ENCODE data around the gene TMEM131. TPM values are rescaled to one million over a fixed set of nuclear protein-coding genes. Genes with fewer than 3 reads are reported as not detected.

The TMEM131 gene
- total RNA-seq, 1 donor from 2014 or later: 16.8 TPM

DNA sequence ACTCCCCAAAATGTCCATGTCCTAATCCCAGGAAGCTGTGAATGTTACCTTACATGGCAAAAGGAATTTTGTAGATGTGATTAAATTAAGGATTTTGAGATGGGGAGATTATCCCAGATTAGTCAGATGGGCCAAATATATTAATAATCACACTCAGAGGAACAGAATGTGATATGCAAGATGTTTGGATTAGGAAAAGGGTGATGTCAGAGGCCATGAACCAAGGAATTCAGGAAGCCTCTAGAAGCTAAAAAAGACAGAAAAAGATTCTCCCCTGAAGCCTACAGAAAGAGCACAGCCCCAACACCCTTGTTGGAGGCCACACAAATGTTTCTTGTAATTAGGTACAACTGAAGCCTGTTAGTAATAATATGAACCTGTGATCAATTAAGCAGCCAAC lies 13.1 kb downstream of the TMEM131 start:
- TF ChIP-seq CTCF (IDR thresholded peaks at IDR 0.05; ENCODE audit: insufficient read depth, low read length, poor library complexity, severe bottlenecking): no peak
- DNase-seq (ENCODE audit: low read depth): no peak
- Histone ChIP-seq H3K36me3 (ENCODE audit: control insufficient read depth, insufficient read depth, low read length) (no peaks in the 10 kb centered on the region), H3K27me3 (ENCODE audit: control insufficient read depth, insufficient read depth, low read length) (no peaks in the 10 kb centered on the region), H3K4me3 (ENCODE audit: low read depth, low read length) (no peak overlapping the region)

DNA sequence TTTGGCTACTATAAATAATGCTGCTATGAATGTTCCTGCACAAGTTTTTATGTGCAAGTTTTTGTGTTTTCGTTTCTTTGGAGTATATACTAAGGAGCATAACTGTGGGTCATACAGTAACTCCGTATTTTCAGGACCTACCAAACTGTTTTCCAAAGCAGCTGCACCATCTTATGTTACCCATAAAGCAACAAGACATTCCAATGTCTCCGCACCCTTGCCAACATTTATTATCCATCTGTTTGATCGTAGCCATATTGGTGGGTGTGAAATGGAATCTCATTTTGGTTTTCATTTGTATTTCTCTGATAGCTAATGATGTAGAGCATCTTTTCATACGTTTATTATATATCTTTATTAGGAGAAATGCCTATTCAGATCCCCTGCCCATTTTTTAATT lies 13.8 kb downstream of the TMEM131 start:
- Histone ChIP-seq H3K4me3 (ENCODE audit: low read depth, low read length) (no peak overlapping the region), H3K36me3 (ENCODE audit: control insufficient read depth, insufficient read depth, low read length) (no peaks in the 10 kb centered on the region), H3K27me3 (ENCODE audit: control insufficient read depth, insufficient read depth, low read length) (no peaks in the 10 kb centered on the region)
- TF ChIP-seq CTCF (IDR thresholded peaks at IDR 0.05; ENCODE audit: insufficient read depth, low read length, poor library complexity, severe bottlenecking): no peak
- no peak for DNase-seq (ENCODE audit: low read depth)

DNA sequence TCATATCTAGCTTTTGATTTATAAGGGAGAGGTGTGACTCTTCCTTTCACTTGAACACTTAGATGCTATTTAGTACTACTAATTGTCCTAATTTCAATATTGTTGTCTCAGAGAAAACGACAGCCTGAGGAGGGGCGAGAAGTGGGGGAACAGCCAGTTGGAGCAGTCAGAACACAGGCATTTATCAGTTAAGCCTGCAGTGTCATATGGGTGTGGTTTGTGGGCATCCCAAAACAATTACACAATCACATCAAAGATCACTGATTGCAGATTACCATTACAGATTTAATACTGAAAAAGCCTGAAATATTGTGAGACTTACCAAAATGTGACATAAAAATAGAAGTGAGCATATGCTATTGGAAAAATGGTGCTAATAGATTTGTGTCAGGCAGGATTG lies 15.8 kb downstream of the TMEM131 start:
- H3K27me3 ChIP-seq (ENCODE audit: control insufficient read depth, insufficient read depth, low read length): no peaks in the 10 kb centered on the region
- TF ChIP-seq CTCF (IDR thresholded peaks at IDR 0.05; ENCODE audit: insufficient read depth, low read length, poor library complexity, severe bottlenecking): no peak

GRCh38 chr2:97974471-97974870 lies 21.3 kb downstream of the TMEM131 start:
- H3K27me3 ChIP-seq (ENCODE audit: control insufficient read depth, insufficient read depth, low read length): no peaks in the 10 kb centered on the region
- no peak for TF ChIP-seq CTCF (IDR thresholded peaks at IDR 0.05; ENCODE audit: insufficient read depth, low read length, poor library complexity, severe bottlenecking)
- no peak overlapping the region for H3K4me3 ChIP-seq (ENCODE audit: low read depth, low read length)
- DNase-seq (ENCODE audit: low read depth): no peak
- H3K36me3 ChIP-seq (ENCODE audit: control insufficient read depth, insufficient read depth, low read length): no peaks in the 10 kb centered on the region

More for the DNA sequence above, 15.8 kb downstream of the TMEM131 start:
- Histone ChIP-seq H3K36me3 (ENCODE audit: control insufficient read depth, insufficient read depth, low read length) (no peaks in the 10 kb centered on the region), H3K4me3 (ENCODE audit: low read depth, low read length) (no peak overlapping the region)
- DNase-seq (ENCODE audit: low read depth): no peak

DNA sequence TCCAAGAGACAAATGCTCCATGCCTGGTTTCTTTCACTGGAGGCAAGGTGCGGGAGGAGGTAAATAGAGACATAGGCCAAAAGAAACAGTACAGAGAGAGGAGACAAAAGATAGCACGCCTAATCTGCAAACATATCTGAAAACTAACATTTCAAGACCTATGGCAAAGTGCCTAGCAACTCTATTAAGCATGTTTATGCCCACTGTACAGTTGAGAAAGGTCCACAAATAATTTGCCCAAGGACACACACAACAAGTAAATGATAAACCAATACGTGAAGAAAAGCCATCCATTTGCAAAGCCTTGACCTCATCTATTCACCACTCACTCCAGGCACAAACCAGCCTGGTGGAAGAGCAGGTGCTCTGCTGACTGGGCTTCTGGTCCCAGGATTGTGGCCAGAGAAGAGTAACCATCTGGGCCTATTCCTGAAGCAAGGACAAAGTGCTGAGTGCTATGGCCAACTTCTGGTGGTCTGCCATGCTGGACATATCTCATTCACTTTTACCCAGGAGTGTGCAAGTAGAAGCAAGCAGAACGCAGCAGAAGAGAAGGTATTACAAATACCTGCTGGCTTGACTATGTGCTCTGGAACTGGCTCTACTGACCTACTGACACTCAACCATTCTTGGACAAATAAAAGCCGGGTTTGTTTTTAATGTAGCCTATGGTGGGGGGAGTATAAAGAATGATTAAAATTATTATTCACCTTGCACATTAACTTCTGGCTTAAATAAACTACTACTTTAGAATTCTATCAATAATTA lies 25.3 kb downstream of the TMEM131 start:
- Histone ChIP-seq H3K27me3 (ENCODE audit: control insufficient read depth, insufficient read depth, low read length) (no peaks in the 10 kb centered on the region), H3K36me3 (ENCODE audit: control insufficient read depth, insufficient read depth, low read length) (no peaks in the 10 kb centered on the region), H3K4me3 (ENCODE audit: low read depth, low read length) (no peak overlapping the region)
- no peak for DNase-seq (ENCODE audit: low read depth)
- TF ChIP-seq CTCF (IDR thresholded peaks at IDR 0.05; ENCODE audit: insufficient read depth, low read length, poor library complexity, severe bottlenecking): no peak
